ENCODE measurements around the gene CXCR4.

Gene CXCR4

DNA sequence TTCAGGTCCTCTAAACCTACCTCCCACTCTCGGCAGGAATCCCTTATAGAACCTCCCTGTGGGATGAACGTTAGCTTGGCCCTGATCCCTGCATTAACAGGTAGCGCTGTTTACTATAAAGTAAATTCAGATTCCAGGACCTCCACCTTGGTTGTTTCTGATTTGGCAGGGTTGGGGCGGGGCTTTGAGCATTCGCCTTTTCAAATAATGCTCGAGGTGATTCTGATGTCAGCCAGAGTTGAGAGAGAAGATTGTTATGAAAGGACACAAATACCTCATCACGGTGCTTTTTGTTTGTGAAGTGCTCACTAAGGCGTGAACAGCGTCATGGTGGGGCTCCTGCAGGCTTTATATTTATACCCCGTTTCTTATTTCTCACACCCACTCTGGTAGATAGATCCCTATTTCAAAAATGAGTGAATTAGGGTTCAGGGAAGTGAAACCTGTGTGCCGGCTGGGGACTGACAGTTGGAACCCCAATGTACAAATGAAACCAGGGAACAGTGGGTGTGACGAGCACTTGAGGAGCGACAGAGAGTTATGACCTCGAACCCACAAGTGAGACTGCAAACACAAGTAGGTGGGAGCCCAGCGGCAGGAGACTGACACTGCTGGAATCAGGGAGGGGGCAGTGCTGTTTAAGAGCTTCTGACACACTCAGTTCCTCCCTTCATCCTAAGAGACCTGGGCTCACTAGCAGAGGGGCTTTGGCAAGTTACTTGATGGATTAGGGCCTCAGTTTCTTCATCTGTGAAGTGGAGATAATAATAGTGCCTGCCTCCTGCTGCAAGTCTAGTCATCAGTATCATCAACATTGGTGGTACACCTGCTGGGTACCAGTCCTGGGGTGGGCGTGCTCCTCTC is 14.2 kb upstream of the CXCR4 start:
- no peak for DNase-seq (ENCODE audit: low spot score)

DNA sequence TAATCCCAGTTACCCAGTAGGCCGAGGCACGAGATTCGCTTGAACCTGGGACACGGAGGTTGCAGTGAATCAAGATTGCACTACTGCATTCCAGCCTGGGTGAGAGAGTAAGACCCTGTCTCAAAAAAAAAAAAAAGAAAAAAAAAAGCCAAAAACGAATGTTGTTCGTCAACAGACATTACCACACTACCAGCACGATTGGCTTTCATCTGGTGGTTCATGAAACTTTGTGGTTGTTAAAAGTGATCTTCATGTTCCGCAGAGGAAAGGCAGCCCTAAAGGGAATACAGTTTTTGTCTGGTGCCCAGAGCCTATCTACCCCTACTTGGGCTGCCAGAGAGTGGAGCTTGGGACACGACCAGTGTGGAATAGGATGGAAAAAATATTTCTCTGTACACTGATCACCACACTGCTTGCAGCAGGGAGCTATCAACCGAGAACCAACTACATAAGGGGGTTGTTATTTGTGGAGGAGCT is 13.6 kb upstream of the CXCR4 start:
- no peak for DNase-seq (ENCODE audit: low spot score)

DNA sequence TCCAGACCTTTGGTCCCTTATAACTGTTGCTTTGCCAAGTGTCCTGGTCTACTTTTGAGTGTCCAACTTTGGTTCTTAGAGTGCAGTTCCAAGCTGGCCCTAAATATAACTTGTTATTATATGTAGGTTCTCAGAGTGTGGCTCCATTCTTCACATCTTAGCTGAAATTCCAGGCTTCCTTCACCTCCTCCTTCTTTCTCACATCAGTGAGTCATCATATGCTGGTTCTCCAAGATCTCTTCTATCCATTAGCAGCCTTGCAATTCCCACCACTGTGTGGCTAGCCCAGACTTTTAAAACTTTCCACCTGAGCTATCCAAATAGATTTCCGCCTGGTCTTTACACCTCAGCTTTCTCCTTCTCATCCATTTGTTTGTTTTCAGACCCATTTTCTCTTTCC is 12.6 kb upstream of the CXCR4 start:
- no peak for DNase-seq (ENCODE audit: low spot score)

DNA sequence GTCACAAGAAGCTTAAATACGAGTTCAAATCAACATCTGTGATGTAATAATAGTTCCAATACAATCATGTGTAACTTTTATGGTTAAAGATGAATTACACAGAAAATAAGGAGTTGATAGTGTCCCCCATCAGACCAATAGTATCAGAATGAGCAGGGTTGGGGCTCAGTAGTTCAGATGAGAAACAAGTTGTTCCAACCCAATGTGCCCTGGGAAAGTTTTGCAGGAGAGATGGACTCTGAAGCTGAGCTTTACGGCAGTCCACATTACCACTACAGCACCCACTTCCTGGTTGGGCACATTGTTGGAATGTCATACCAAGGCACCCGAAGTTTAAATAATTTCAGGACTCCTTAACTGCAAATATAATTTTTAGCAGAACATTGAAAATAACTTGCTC is 12.1 kb upstream of the CXCR4 start:
- no peak for DNase-seq (ENCODE audit: low spot score)

DNA sequence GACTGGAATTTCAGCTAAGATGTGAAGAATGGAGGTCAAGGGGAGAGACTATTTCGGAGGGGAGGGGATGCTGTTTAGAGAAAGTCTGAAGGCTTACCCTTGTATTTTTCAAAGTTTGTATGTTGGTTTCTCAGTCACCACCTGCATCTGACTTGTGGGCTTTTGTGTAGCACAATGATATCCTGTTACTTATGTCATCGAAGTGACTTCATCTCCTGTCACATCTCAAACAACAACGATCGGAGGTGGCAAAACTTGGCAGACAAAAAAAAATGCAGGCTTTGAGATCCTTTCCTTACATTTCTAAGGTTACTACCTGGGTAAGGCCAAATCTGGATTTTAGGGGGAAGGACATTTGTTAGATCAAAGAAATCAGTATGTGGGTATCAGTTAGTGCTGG is 11.7 kb upstream of the CXCR4 start:
- DNase-seq (ENCODE audit: low spot score): no peak

DNA sequence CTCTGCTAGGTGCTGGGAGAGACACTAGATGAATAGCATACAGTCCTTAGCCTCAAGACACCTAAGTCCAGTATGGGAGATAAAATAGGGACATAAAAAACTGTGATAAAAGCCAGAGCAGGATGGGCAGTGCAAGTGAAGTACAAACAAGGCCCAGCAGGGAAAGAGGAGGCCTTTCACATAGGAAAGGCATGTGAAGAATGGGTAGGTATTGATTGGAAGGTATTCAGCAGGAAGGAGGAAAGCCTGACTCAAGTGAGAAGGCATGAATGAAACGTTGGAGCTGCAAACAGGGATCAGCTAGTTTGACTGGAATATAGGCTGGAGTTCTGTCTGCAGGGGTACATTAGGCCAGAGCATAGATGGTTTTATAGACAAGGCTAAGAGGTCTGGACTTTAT is 11.0 kb upstream of the CXCR4 start:
- no peak for DNase-seq (ENCODE audit: low spot score)

DNA sequence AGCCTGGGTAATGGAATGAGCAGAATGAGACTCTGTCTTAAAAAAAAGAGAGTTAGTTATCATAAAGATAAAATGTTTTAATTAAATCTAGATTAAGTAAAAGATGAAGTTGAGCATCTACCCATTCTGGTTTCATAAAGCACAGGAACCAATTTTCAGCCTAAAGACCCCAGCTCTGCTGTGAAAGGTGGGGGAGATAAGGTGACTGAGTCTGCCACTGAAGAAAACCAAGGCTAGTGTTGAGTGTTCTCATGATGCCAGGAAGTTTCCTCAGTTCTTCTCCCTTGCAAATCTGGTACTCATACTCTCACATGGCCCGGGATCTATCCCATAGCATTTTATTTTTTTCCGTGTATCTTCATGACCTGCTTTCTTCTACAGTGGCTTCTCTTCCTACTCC is 10.4 kb upstream of the CXCR4 start:
- no peak for DNase-seq (ENCODE audit: low spot score)

DNA sequence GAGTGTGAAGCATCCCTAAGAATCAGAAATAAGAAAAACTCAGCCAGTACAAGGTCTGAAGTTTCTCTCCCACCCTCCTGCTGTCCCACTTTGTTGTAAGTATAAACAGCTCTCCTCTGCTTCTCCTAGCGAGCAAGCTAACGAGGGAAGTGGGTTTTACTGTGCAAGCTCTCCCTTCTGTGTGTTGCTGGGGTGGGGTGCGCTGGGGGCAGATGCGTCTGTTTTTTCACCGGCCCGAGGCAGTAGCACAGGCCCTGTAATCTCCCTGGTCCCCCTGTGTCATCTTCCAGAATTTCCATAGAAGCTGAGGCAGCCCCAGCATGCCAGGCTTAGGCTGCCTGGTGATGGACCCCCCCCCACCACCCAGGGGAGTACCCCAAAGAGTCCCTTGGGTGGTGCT is 9.4 kb upstream of the CXCR4 start:
- DNase-seq (ENCODE audit: low spot score): no peak

DNA sequence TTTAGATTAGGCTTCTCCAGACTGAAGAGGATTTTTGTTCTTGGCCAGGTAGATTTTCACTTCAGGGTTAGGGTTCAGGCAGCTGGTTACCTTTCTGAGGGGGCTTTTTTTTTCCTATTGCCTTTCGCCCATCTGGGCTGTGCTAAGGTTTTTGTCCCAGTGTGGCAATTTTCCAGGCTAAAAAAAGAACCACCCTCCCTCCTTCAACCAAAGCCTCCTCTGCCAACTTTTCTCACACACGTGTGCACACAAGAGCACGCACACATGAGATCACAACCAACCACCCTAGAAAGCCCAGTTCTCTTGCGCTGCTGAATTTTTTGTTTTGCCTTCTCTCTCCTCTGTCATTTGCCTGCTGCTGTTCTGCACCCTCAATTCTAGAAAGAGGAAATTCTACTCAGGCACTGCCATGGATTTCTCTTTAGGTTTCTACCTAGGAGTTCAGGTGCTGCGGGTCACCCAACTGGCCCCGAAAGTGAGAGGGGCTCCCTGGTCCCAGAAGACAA is 8.5 kb upstream of the CXCR4 start:
- no peak for DNase-seq (ENCODE audit: low spot score)

DNA sequence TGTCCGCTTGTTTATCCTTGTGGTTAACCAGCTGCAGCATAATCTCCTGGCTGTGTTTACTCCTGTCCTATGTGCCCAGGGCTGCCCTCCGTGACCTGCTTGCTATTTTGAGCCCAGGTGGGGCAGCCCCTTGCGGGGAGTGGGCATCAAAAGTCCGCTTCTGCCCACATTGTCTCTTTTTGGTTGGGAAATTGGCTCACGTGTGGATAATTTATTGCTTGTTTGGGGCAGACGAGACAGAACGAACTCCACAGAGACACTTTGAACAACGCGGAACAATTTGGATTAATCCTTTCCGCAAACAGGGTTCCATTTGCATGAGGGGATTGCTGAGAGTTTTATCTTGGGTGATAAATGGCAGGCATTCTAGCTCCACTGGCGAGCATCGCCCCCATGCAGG is 8.1 kb upstream of the CXCR4 start:
- no peak for DNase-seq (ENCODE audit: low spot score)

DNA sequence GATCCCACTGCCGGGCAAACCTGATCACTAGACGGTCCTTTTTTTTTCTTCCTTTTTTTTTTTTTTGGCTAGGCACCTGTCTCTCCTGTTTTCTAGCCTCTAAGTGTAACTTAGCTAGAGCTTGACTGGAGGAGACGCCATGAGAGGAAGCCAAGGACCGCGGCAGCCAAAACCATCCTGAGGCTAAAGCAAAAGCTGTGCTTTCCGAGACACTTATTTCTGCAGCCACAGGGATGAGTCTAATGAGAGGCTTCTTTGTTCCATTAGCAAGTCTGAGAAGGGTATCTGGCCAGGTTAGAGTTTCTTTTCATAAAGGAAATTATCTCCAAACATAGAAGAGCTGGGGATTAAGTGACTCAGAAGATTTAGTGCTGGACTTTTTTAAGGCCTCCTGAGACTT is 7.3 kb upstream of the CXCR4 start:
- DNase-seq (ENCODE audit: low spot score): no peak

DNA sequence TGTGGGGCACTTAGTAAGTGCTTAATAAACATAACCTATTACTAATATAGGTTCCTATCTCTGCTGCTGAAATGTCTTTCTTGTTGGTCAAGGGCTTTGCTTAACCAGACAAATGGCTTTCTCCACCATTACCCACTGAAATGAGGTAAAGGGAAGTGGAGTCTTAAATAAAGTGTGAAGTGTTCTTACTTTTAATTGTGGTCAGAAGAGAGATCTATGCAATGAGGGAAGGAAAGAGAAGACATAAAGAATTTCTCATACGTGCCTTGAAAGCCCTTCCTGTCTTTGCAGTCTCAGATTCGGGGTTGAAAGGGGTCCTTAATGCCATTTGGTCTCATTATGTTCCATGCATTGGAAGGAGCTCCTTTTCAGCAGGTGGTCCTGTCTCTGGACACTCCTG is 6.9 kb upstream of the CXCR4 start:
- no peak for DNase-seq (ENCODE audit: low spot score)

DNA sequence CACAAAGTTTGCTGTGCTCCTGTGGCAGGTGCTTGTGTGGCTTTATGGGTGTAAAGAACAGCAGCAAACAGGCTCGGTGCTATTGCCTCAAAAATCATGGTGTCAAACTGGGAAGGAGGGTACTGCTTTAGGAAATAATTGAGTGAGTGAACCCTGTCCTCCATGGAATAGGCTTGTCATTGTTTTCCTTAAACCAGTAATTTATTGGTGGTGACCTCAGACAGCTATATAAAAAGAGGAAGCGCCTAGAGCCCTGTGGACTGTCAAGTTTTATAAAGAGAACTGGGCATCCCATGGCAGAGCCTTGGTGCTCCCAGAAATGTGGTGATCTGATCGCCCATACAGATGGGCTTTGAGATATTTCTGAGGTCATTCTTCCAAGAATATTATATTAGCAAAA is 4.7 kb upstream of the CXCR4 start:
- DNase-seq (ENCODE audit: low spot score): no peak

DNA sequence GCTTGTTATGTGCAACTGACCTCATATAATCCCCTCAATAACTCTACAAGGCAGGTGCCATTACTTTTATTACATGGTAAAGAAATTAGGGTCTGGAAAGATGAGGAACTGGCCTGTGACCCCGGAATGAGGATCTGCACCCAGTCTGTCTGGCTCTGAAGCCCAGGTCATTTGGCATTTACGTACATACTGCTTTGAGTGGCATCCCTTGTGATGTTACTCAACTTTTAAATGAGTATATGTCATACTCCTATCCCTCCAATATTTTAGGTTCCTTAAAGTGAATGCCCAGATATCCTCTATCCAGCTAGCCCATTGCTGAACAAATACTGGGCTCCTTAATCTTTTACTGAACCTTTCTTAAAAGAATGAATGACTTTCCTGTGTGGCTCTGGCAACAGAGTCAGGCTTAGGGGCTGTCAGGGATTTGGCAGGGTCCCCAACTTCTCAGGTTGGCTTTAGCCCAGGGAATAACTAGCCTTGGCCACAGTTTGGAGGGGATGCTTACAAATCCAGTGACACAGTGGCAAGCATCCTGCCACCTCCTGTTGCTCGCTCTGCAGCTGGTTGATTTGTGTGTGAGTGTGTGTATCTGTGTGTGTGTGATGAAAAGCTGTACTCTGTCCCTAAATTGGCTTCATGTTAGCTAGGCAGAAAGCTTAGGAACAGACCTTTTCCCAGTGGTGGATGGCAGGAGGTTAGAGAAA is 3.4 kb upstream of the CXCR4 start:
- no peak for DNase-seq (ENCODE audit: low spot score)

DNA sequence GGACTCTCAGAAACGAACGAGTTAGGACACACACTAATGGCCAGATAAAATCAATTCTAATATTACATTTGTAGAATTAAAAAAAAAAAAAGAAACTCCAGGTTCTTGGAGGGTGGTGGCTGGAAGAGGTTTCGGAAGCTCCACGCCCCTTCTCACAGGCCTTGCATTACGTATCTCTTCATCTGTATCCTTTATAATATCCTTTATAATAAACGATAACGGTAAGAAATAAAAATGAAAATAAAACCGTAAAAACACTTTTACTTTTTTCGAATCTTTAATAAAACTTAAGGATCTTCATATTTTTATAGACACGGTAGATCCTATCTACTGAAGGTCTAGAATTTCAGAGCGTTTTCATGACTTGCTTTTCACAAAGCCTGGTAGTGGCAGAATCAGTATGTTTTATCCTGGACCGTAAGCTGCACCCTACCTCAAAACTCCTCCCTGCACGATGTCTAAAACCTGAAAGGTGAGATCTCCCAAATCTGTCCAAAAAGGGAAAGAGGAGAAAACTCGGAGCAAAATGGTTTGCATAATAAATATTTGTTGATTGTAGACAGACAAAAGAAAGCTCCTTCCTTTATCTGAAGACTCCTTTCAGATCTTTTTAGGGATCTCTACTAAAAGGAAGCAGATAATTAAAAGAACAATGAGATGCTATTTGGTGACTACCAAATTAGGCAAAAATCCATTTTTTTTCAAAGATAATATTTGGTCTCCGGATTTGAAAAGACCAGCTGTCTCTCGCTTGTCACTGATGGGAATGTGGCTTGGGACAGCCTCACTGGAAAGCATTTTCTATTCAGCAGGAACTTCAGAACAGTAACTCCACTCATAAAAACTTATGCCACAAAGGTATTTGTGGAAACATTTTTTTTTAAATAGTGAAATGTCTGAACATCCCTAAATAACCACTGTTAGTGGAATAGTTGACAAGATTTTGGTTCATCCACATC is 2.0 kb upstream of the CXCR4 start:
- no peak for DNase-seq (ENCODE audit: low spot score)

DNA sequence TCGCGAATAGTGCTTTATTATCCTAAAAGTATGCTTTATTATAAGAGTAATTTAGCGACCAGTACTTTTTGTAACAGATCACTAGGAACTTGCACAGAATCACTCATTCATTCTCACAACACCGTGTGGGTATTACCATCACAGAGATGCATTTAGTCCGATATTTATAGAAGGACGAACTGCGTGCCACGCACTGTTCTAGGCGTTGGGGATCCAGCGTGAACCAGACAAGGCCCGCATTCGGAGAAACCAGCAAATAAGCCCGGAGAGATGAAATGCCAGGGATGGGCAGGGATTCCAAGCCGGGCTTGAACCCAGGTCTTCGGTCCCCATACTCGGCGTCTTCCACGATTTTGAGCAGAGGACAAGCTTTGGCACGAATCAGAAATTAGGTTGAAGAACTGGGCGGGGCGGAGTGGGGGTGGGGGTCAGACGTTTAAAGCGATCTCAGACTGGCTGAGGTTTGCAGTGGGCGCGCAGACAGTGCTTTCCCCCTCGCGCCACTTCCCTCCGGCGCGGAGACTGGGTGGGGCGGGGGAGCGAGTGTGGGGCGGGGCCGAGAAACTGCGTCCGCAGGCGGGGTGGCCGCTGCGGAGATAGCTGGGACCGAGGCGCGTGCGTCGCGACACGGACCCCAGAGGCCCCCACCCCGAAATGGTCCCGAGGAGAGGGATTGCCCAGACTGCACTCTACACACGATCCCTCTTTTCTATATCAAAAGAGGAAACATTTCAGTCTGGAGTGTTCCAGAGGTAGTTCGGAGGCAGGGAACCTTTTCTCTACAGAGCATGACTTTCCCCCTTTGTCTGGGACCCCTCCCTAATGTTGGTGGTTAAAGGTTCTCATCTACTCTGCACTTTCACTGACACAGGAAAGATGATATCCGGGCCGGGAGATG is 1.1 kb upstream of the CXCR4 start:
- DNase-seq (ENCODE audit: low spot score): no peak

DNA sequence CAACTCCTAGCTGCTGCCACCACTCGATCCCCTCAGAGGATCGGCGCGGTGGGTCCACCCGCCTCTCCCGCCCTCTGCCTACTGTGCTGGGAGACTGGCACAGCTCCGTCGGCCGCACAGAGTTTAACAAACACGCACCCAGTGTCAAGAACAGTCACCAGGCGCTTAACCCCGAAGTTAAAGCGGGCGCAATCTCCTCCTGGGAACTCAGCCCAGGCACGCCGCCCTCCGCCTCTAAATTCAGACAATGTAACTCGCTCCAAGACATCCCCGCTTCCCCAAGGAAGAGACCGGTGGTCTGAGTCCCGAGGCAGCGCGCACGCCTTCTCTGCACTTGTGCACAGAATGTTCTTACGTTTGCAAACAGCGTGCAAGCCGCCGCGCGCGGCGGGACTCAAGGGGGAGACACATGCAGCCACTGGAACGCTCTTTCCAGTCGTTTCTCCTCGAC is 533 bp downstream of the CXCR4 start:
- DNase-seq (ENCODE audit: low spot score): no peak

DNA sequence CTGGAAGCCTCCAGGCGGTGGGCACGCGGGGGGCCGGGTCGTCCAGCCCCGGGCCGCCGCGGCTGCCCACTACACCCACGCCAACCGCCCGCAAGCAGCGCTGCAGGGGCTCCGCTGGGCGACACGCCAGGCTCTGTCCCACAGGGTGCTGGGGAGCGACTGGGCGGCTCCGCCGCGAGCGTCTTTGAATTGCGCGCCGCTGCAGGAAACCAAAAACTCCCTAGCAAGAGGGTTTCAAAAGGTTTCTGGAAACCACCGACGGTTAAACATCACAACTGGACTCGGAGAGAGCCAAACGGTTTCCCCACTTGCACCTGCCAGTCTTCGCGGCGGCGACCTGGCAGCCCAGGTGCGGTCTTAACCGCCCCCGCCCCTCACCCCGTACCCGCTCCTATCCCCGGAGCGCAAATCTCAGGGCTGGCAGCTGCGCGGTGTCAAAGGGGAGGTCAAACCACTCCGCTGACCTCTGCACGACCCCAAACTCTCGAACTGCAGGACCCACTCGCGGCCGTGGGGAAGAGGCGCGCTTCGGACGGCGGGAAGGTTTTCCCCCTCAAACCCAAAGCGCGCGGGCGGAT is 1.0 kb downstream of the CXCR4 start:
- DNase-seq (ENCODE audit: low spot score): no peak

DNA sequence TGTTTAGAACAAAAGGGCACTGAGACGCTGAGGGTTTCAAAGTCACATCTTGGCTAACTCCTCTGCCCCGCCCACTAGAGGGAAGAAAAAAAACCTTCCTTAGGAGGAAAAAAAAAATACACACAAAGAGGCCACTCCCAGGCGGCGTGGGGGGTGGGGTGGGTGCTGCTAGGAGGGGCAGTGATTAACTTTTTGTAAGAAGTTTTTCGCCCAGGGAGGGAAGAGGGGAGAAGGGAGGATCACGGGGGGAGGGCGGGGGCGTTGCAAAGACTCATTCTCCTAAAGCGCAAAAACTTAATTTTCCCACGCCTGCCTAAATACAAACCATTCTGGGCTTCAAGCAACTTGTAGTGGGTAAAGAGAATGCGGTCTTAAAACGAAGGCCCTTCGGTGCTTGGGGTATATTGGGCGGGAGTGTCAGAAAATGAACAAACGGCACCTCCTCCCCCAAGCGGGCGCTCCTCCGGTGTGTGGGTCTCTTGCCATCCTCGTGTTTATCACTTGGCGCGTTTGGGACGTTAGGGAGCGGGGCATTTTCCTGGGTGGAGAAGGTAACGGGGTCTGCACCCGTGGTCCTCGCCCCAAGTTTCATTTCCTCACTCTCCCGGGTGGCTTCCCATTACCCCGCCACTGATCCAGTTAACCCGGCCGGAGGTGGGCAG is 1.7 kb downstream of the CXCR4 start:
- no peak for DNase-seq (ENCODE audit: low spot score)

DNA sequence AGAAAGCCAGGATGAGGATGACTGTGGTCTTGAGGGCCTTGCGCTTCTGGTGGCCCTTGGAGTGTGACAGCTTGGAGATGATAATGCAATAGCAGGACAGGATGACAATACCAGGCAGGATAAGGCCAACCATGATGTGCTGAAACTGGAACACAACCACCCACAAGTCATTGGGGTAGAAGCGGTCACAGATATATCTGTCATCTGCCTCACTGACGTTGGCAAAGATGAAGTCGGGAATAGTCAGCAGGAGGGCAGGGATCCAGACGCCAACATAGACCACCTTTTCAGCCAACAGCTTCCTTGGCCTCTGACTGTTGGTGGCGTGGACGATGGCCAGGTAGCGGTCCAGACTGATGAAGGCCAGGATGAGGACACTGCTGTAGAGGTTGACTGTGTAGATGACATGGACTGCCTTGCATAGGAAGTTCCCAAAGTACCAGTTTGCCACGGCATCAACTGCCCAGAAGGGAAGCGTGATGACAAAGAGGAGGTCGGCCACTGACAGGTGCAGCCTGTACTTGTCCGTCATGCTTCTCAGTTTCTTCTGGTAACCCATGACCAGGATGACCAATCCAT is 2.7 kb downstream of the CXCR4 start:
- no peak for DNase-seq (ENCODE audit: low spot score)
